GM18505 (cell line): ENCODE data around the gene DCUN1D1.

Experiments used
- ATAC-seq: cut with Tn5 transposase; IDR thresholded peaks from one replicate; pipeline ENCODE4 v1.9.1; 2021; ENCODE audit not compliant: unreplicated experiment
- POLR2A ChIP-seq: IDR thresholded peaks from 4 replicates; pipeline ENCODE4 v1.6.1; 2011; ENCODE audit warnings: borderline replicate concordance; ENCODE audit not compliant: insufficient read depth, insufficient read length; ENCODE audit errors: extremely low read depth

The DCUN1D1 gene

DNA sequence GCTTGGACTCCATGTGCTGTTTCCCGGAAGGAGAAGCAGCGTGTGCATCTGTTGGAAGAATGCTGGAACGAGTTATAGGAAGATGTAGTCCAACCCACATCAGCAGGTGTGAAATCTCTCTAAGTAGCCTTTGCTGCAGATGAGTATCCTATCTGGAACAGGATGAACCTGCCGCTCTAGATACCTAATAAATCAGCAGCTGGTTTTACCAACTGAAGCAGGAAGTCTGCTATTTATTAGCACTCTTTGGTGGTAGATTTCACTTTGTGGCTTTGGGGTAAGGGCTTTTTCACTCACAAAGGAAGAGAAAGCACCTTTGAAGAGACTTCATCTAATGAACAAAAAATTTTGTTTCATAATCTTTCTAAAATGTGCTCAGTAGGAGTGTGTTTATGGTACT lies 66.4 kb downstream of the DCUN1D1 start:
- peak; percentile 88 for ATAC-seq
- no peak for TF ChIP-seq POLR2A

- TF ChIP-seq POLR2A: no peak
- ATAC-seq: no peak
Observed at GRCh38 chr3:182912474-182912873, 67.9 kb downstream of the DCUN1D1 start.

DNA sequence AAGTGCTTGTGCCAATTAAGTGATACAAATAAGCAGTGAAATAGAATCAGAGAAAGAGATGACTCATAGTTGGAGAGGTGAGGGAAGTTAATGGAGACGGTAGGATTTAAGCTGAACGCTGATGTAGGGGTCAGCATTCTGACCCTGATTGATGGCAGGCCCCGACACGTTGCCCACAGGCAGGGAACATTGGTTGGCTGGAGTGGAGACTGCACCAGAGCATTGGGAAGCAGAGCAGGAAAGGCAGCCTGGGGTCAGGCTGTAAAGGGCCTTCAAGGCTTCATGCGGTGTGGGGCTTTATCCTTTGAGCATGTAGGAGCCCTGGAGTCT lies 68.6 kb downstream of the DCUN1D1 start:
- no peak for ATAC-seq
- no peak for TF ChIP-seq POLR2A

- ATAC-seq: no peak
- TF ChIP-seq POLR2A: no peak
Observed at GRCh38 chr3:182910936-182911781, 69.2 kb downstream of the DCUN1D1 start.

GRCh38 chr3:182909318-182910040 lies 70.9 kb downstream of the DCUN1D1 start:
- ATAC-seq: no peak
- no peak for TF ChIP-seq POLR2A

DNA sequence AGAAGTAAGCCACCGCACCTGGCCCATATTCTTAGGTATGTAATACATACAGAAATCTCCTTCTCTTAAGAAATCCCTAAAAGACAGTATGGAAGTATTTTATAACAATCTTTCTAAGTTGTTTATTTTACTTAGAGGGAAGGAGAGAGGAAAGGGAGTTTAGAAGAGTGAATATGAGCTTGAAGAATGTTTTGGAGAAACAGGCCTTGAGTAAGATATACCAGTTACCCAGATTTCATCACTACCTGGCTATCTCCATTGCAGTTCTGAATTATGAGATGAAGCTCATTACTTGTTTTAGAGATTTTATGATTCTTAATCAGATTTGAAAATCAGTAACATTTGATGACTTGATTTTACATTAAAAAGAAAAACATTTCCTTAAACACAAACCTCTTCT lies 71.9 kb downstream of the DCUN1D1 start:
- no peak for TF ChIP-seq POLR2A
- ATAC-seq: no peak

GRCh38 chr3:182906036-182906435 lies 74.3 kb downstream of the DCUN1D1 start:
- no peak for TF ChIP-seq POLR2A
- peak; percentile 67 for ATAC-seq

GRCh38 chr3:182905623-182906022 lies 74.7 kb downstream of the DCUN1D1 start:
- peak; percentile 18 for ATAC-seq
- no peak for TF ChIP-seq POLR2A

DNA sequence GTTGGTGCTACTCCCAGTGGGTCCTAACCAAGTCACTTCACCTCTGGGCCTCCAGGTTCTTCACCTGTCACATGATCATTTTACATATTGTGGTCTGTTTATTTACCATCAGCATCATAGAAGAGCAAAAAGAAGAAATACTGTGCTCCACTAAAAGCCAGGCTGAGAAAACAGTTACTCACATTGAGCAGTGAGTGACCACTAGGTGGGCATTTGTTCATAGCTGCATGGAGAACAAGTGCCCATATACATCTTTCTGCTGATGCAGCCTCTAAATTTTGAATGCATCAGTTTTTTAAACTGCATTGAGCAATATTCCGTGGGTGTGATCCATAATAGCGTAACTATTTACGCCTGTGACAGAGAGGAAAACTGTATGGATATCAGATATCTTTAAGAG lies 76.2 kb downstream of the DCUN1D1 start:
- no peak for ATAC-seq

DNA sequence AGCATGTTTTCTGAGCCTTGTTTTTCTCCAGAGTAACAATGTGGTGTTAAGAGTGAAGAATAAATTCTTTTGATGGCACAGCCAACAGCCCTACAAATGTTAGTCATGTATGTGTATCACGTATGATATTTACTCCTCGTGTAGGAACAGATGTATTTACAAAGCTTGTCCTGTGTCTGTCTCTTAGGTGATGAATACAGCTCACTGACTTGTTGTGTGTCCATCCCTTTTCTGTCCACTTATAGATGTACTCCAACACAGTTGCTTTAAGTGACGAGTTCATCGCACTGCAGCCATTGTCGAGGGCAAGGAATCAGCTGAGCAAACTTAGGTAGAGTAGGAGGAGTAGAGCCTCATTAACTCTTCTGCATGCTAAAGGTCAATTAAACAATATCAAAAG lies 78.1 kb downstream of the DCUN1D1 start:
- no peak for ATAC-seq
- no peak for TF ChIP-seq POLR2A

More for the DNA sequence above, 76.2 kb downstream of the DCUN1D1 start:
- TF ChIP-seq POLR2A: no peak

DNA sequence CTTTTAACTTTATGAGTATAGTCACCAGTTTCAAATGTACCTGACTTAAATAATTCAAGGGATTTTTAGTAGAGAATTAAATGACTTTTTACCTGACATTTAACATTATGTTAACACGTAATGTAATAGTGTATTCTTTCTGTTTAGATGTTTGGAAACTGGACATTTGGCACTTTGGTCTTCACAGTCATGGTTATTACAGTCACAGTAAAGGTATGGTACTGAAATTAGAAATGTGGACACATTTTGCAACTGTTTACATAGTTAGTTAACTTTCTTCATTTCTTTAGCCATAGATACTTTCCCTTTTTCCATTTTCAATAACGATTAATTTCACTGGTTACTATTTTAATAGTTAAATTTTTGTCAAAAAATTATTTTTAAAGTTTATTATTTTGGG lies 83.8 kb downstream of the DCUN1D1 start:
- no peak for ATAC-seq
- TF ChIP-seq POLR2A: no peak

DNA sequence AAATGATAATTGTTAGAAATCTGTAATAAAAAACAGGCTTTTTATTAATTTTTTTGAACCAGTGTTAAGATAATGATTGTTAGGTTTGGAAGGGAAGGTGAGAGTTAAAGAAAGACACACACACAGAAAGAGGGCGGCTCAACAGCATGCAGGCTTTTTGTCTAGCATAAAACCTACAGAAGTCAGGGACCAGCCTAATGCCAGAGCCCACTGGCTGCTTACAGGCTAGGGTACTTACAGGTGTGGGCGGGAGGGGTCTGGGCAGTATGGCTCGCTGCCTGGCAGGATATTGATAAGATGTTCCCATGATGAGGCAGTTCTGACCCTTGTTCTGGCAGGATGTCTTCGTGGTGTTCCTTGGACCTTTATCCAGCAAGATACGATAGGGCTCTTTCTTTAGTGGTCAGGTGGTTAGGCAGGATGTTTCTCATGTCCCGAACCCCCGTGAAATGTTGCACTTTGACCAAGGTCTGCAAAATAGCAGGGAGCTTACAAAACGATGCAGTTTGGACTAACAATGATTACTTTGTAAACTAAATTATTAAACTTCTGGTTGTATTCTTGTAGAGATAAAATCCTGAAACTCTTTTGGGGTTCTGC lies 84.7 kb downstream of the DCUN1D1 start:
- TF ChIP-seq POLR2A: no peak
- ATAC-seq: no peak

DNA sequence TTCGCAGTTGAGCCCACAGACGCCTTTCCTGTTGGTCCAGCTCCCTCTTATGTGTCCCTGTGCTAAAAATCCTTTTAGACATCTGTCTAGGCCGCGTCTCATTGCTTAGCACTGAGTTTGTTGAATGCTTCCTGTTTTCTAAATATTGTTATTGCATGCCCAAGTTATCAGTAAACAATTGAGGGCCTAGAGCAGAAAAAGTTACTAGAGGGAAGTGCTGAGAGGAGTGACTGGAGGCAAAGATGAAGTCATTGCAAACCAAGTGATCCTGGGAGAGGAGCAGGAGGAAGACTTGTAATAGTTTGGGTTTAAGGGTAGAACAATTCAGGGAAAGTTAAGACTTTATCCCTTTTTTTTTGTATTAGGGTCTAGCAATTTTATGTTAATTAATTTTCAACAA lies 88.1 kb downstream of the DCUN1D1 start:
- ATAC-seq: no peak
- TF ChIP-seq POLR2A: no peak

DNA sequence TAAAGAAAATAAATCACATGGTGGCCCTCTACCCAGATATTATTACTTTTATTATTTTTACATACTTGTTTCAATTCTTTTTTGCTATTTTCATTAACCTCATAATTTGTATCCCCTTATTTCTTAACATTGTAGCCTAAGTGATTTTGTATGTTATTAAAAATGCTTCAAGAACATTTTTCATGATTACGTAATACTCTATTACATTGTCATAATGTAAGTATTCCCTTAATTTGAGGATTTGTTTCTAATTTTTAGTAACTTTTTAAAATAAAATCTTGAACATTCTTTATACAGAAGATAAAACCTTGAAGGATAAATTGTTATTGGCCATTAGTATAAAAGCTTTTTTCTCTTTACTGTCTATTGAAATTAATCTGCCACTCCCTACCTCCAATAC lies 89.0 kb downstream of the DCUN1D1 start:
- no peak for ATAC-seq
- no peak for TF ChIP-seq POLR2A

GRCh38 chr3:182889948-182890629 lies 90.2 kb downstream of the DCUN1D1 start:
- ATAC-seq: no peak
- no peak for TF ChIP-seq POLR2A
